Muscle of leg (tissue), 16 donors: Measurements from ENCODE around the gene EML2. TPM values are rescaled to one million over a fixed set of nuclear protein-coding genes. Genes with fewer than 3 reads are reported as not detected.
"Not testable (repeated sequence)": the region's sequence is repeated elsewhere in the genome, so short reads cannot be mapped to it uniquely, and the experiment has no call there.

Experiments used
- DNase-seq: peaks from one replicate; pipeline ENCODE4 v3.0.0; 2013
- H3K27ac ChIP-seq: one replicate; pipeline ENCODE4 v1.5.1; 2013; ENCODE audit warnings: mild to moderate bottlenecking, low read length, control low read depth
- H3K27me3 ChIP-seq: one replicate; pipeline ENCODE4 v1.6.1; 2013; ENCODE audit warnings: low read length; ENCODE audit not compliant: control insufficient read depth, insufficient read depth
- H3K36me3 ChIP-seq: one replicate; pipeline ENCODE4 v1.6.1; 2013; ENCODE audit warnings: low read length; ENCODE audit not compliant: control insufficient read depth, insufficient read depth
- H3K4me1 ChIP-seq: one replicate; pipeline ENCODE4 v1.6.1; 2013; ENCODE audit warnings: low read length; ENCODE audit not compliant: control insufficient read depth, insufficient read depth
- H3K4me3 ChIP-seq: one replicate; pipeline ENCODE4 v1.5.1; 2013; ENCODE audit warnings: low read length, control low read depth
- H3K9me3 ChIP-seq: replicated peaks from 2 replicates; pipeline ENCODE4 v1.6.1; 2013; ENCODE audit warnings: low read depth, low read length; ENCODE audit not compliant: control insufficient read depth
- WGBS: methylation state at CpG from one replicate; pipeline ENCODE4 v1.1.5; 2013; ENCODE audit warnings: missing lambda C conversion rate; ENCODE audit not compliant: insufficient coverage; 5-methylcytosine and 5-hydroxymethylcytosine counted together
- long read RNA-seq, 11 donors: transcript quantifications; one replicate each; lab custom pipeline, GENCODE V29; 2026
- polyA plus RNA-seq, 8 donors: library from polyadenylated mRNA; unstranded; fragments of 120-200 nt; gene quantifications; one replicate each; pipeline versions ENCODE4 v1.2.1 to v1.2.3, GENCODE V29; 2013; ENCODE audit warnings: inconsistent platforms in 1 of 8, low replicate concordance in 1 of 8; ENCODE audit not compliant: insufficient read length in 8 of 8, insufficient read depth in 1 of 8
- total RNA-seq: library from RNA; stranded (reverse); fragments of 120-200 nt; gene quantifications from one replicate; pipeline ENCODE4 v1.2.4, GENCODE V29; 2013

Gene EML2, protein sequence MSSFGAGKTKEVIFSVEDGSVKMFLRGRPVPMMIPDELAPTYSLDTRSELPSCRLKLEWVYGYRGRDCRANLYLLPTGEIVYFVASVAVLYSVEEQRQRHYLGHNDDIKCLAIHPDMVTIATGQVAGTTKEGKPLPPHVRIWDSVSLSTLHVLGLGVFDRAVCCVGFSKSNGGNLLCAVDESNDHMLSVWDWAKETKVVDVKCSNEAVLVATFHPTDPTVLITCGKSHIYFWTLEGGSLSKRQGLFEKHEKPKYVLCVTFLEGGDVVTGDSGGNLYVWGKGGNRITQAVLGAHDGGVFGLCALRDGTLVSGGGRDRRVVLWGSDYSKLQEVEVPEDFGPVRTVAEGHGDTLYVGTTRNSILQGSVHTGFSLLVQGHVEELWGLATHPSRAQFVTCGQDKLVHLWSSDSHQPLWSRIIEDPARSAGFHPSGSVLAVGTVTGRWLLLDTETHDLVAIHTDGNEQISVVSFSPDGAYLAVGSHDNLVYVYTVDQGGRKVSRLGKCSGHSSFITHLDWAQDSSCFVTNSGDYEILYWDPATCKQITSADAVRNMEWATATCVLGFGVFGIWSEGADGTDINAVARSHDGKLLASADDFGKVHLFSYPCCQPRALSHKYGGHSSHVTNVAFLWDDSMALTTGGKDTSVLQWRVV
- total RNA-seq (8.2 TPM), polyA plus RNA-seq (10 to 100 TPM in 5 of 8 donors, 1 to 10 TPM in 3; 7.9 to 13.2 (median 11.2) TPM)
- long read RNA-seq, donor 1, partial matches to known transcripts: 0 of 1 reads
- long read RNA-seq, donor 1, other reads (novel, unspliced or antisense): 0 of 1 reads
- long read RNA-seq, donor 2: 0 reads
- long read RNA-seq, donor 3, partial matches to known transcripts: 0 of 2 reads
- long read RNA-seq, donor 3, other reads (novel, unspliced or antisense): 0 of 2 reads
- long read RNA-seq, donor 4, partial matches to known transcripts: 0 of 1 reads
- long read RNA-seq, donor 4, other reads (novel, unspliced or antisense): 0 of 1 reads
- long read RNA-seq, donor 5, partial matches to known transcripts: 0 of 2 reads
- long read RNA-seq, donor 5, other reads (novel, unspliced or antisense): 0 of 2 reads
- long read RNA-seq, donor 6, partial matches to known transcripts: 0 of 1 reads
- long read RNA-seq, donor 6, other reads (novel, unspliced or antisense): 0 of 1 reads
- long read RNA-seq, donor 7, partial matches to known transcripts: 0 of 1 reads
- long read RNA-seq, donor 7, other reads (novel, unspliced or antisense): 0 of 1 reads
- long read RNA-seq, donor 8, partial matches to known transcripts: 0 of 4 reads
- long read RNA-seq, donor 8, other reads (novel, unspliced or antisense): 0 of 4 reads
- long read RNA-seq, donor 9: 0 reads
- long read RNA-seq, donor 10, partial matches to known transcripts: 0 of 2 reads
- long read RNA-seq, donor 10, other reads (novel, unspliced or antisense): 0 of 2 reads
- long read RNA-seq, donor 11, partial matches to known transcripts: 0 of 2 reads
- long read RNA-seq, donor 11, other reads (novel, unspliced or antisense): 0 of 2 reads

DNA sequence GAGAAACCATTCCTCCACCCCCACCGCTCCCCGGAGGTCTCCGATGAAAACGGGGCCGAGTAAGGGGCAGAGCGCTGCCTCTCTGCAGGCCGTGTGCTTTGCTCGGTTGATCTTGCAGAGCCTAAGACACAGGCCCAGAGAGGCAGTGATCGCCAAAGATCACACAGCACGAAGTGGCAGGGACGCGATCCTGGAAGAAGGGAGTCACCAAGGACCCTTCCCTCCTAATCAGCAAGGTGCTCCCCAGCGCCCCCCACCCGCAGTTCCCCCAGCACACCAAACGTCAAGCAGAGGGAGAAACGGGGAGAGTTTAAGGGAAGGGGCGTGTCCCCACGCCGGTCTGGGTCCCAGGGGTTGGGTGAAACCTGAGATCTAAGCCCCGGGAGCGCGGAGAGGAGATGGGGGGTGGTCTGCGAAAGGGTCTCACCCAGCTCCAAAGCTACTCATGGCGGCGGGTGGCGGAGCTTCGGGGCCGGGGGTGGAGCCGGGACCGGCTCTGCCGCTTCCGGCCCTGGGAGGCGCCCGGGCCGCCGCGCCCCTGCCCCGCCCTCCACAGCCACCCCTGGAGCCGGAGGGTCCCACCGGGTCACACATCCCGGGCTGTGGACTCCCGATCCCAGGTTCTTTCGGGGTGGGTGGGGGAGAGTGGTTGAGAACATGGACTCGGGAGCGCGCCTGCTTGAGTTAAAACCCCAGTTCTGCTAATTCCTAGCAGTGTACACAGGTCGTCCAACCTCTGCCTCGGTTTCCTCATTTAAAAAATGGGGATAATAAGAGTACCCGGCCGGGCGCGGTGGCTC lies at the start of gene EML2:
TSS of gene EML2 (minus strand) at position 468 of the 800 bp plus-strand sequence. CDS start at position 447, 21 bp downstream.
- Histone ChIP-seq H3K27ac (no peak within 1 kb of the TSS), H3K27me3 (peaks cover 14% of the 10 kb centered on the region), H3K4me1 (peaks cover 40% of the 10 kb centered on the region), H3K36me3 (peaks cover 6% of the 10 kb centered on the region), H3K9me3 (no peaks in the 10 kb centered on the region), H3K4me3 (peak within 1 kb of the TSS; percentile 52)
- peak; percentile 42 for DNase-seq
- WGBS: 3% methylated on average over 23 of the region's 52 CpGs

DNA sequence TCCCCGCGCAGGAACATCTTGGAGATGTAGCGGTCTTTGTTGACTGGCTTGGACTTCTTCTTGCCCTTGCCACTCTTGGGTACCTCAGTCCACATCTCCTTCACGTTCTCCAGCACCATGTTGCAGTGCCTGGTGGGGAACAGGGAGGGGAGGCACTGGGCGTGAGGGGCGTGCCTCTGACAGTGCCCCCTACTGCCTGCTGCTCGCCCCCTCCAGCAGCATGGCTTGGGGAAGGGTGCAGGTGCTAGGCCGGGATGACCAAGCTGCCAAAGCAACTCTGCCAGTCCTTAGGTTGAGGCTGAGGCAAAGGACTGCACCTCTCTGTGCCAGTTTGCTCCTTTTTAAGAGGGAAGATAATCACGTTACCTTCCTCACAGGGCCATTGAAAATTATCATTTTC lies 48.4 kb upstream of the EML2 start:
- H3K36me3 ChIP-seq: peaks cover 45% of the 10 kb centered on the region
- H3K4me3 ChIP-seq: no peak overlapping the region
- DNase-seq: no peak
- H3K4me1 ChIP-seq: peaks cover 6% of the 10 kb centered on the region
- 94% methylated on average over 8 of the region's 9 CpGs for WGBS
- H3K27ac ChIP-seq: no peak overlapping the region
- H3K27me3 ChIP-seq: no peaks in the 10 kb centered on the region
- H3K9me3 ChIP-seq: no peaks in the 10 kb centered on the region

DNA sequence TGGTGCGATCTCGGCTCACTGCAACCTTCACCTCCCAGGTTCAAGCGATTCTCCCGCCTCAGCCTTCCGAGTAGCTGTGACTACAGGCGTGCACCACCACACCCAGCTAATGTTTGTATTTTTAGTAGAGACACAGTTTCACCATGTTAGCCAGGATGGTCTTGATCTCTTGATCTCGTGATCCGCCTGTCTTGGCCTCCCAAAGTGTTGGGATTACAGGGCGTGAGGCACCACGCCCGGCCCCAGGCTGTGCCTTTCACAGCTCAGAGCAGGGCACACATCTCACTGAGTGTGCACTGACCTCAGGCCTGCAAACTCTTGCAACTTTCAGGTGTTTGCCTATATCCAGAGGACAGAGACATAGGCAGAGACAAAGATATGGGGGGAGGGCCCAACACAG lies 45.8 kb upstream of the EML2 start:
- H3K36me3 ChIP-seq: peaks cover 45% of the 10 kb centered on the region

DNA sequence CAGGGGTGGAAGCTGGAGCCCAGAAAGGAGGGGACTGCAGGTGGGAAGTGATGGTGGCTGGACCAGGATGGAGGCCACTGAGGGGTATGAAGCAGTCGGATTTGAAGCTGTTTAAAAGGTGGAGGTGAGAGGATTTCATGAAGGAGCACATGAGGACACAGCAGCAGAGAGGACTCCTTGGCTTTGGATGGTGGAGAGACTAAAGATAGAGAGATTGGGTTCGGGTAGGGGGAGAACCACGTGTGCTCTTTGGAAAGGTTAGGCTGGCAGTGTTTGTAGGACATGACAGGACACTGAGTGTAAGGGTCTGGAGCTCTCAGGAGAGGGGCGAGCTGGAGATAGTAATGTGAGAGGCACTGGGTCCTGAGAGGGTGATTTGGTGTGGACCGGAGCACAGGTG lies 43.7 kb upstream of the EML2 start:
- 67% methylated on average over 5 of the region's 5 CpGs for WGBS
- Histone ChIP-seq H3K27me3 (peaks cover 19% of the 10 kb centered on the region), H3K4me1 (peaks cover 7% of the 10 kb centered on the region), H3K9me3 (no peaks in the 10 kb centered on the region), H3K36me3 (peaks cover 32% of the 10 kb centered on the region), H3K27ac (no peak overlapping the region), H3K4me3 (no peak overlapping the region)
- no peak for DNase-seq

More for the DNA sequence above, 45.8 kb upstream of the EML2 start:
- DNase-seq, H3K27ac ChIP-seq, H3K9me3 ChIP-seq, H3K4me3 ChIP-seq, H3K27me3 ChIP-seq, H3K4me1 ChIP-seq: not testable (repeated sequence)
- WGBS: 86% methylated on average over 5 of the region's 11 CpGs

DNA sequence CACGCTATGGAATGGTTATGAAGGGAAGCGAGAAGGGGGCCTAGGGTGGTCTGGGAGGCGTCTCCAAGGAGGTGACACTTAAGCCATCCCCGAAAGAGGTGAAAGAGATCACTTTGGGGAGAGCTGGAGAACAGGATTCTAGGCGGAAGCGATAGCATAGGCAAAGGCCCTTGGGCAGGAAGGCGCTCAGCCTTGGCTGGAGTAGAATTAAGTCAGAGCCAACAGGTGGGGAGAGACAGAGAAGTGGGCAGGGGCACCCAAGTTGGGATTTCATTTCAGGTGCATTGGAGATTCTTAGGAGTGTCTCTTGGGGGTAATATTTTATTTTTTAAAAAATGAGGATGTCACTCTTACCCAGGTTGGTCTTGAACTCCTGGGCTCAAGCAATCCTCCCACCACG lies 42.9 kb upstream of the EML2 start:
- no peak overlapping the region for H3K4me3 ChIP-seq
- H3K9me3 ChIP-seq: no peaks in the 10 kb centered on the region
- H3K27me3 ChIP-seq: peaks cover 26% of the 10 kb centered on the region
- peak overlapping the region; percentile 20 for H3K27ac ChIP-seq
- no peak for DNase-seq
- H3K36me3 ChIP-seq: peaks cover 24% of the 10 kb centered on the region
- peaks cover 15% of the 10 kb centered on the region for H3K4me1 ChIP-seq
- WGBS: 67% methylated on average over 6 of the region's 8 CpGs

DNA sequence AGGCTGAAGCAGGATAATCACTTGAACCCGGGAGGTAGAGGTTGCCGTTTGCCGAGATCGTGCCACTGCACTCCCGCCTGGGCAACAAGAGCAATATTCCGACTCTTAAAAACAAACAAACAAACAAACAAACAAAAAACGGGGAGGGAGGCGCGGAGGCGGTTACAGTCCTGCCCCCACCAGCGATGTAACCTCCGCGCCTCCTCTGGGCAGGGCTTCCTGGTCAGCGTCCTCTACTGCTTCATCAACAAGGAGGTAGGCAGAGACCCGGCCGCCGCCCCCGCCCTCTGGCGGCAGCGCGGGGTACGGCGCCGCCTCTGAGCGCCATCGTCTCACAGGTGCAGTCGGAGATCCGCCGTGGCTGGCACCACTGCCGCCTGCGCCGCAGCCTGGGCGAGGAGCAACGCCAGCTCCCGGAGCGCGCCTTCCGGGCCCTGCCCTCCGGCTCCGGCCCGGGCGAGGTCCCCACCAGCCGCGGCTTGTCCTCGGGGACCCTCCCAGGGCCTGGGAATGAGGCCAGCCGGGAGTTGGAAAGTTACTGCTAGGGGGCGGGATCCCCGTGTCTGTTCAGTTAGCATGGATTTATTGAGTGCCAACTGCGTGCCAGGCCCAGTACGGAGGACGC lies 42.3 kb upstream of the EML2 start:
- peaks cover 18% of the 10 kb centered on the region for H3K4me1 ChIP-seq
- peak overlapping the region; percentile 20 for H3K27ac ChIP-seq
- H3K27me3 ChIP-seq: peaks cover 33% of the 10 kb centered on the region
- DNase-seq: peak; percentile 78
- 1% methylated on average over 47 of the region's 51 CpGs for WGBS
- H3K9me3 ChIP-seq: no peaks in the 10 kb centered on the region
- H3K36me3 ChIP-seq: peaks cover 21% of the 10 kb centered on the region
- H3K4me3 ChIP-seq: peak overlapping the region; percentile 29

DNA sequence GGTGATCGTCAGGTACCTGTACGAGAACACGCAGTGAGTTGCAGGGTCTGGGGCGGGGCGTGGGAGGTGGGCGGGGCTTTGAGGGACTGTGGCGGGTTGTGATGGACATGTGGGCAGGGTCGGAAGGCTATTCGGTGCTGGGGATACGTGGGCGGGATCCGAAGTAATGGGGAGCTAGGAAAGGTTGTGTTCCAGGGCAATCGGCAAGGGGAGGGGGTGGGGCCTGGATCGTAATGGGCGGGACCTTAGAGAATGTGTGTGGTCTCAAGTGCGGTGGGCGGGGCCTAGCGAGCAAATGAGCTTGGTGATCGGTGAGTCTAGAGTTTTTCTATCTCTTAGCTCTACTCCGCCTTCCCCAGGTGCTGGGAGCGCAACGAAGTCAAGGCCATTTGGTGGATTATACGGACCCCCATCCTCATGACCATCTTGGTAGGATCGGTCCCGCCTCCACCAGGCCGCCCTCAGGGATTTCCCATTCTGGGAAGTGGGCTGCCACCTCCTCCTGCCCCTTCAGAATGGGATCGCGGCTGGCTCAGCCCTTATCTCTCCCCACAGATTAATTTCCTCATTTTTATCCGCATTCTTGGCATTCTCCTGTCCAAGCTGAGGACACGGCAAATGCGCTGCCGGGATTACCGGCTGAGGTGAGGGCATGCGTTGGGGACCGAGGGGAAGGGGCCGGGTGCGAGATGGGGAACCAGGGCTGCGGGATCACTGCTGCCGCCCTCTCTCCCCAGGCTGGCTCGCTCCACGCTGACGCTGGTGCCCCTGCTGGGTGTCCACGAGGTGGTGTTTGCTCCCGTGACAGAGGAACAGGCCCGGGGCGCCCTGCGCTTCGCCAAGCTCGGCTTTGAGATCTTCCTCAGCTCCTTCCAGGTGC lies 38.4 kb upstream of the EML2 start:
- Histone ChIP-seq H3K9me3 (no peaks in the 10 kb centered on the region), H3K27ac (no peak overlapping the region), H3K27me3 (peaks cover 59% of the 10 kb centered on the region), H3K4me1 (peaks cover 18% of the 10 kb centered on the region), H3K4me3 (no peak overlapping the region), H3K36me3 (no peaks in the 10 kb centered on the region)
- WGBS: 2% methylated on average over 39 of the region's 49 CpGs
- DNase-seq: peak; percentile 43

DNA sequence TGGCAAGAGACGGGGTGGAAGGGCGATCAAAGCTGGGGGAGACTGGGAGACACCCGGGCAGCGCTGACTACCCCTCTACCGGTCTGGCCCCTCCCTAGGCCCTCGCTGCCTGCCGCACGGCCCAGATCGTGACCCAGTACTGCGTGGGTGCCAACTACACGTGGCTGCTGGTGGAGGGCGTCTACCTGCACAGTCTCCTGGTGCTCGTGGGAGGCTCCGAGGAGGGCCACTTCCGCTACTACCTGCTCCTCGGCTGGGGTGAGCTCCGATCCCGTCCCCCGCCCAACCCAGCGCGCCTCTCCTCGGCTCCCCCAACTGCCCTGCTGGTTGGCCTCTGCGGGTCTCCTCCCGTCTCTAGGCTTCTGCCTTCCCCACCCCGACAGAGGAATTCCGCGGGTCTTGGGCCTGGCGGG lies 37.7 kb upstream of the EML2 start:
- Histone ChIP-seq H3K27ac (no peak overlapping the region), H3K9me3 (no peaks in the 10 kb centered on the region), H3K36me3 (no peaks in the 10 kb centered on the region), H3K27me3 (peaks cover 64% of the 10 kb centered on the region), H3K4me3 (no peak overlapping the region), H3K4me1 (peaks cover 15% of the 10 kb centered on the region)
- 3% methylated on average over 18 of the region's 28 CpGs for WGBS
- no peak for DNase-seq
